B cell (primary cell): ENCODE data around the gene FOXE3. TPM values are rescaled to one million over a fixed set of nuclear protein-coding genes. Genes with fewer than 3 reads are reported as not detected.

ENCODE experiments used
- ATAC-seq: fragments of 200-7000 bp; cut with Tn5 transposase; one replicate; pipeline ENCODE4 v1.10.0; 2021; ENCODE audit warnings: low read depth, mild to moderate bottlenecking, moderate number of reproducible peaks, moderate library complexity
- CTCF ChIA-PET: fragments of 350-600 bp; sonication (Branson Sonifier 250); formaldehyde crosslinking; loops from one replicate; lab custom pipeline; 2021; ENCODE audit warnings: antibody characterized with exemption, inconsistent platforms; lab: Charles Lee
- POLR2A ChIA-PET: fragments of 350-600 bp; sonication (Branson Sonifier 250); formaldehyde crosslinking; loops from one replicate; lab custom pipeline; 2021; ENCODE audit warnings: antibody characterized with exemption; lab: Charles Lee
- DNase-seq: peaks from one replicate; pipeline ENCODE4 v3.0.0; 2013
- H2AFZ ChIP-seq: 2 replicates; pipeline ENCODE4 v1.6.1; 2012; ENCODE audit warnings: mild to moderate bottlenecking, low read depth, low read length; ENCODE audit not compliant: insufficient read depth, poor library complexity, severe bottlenecking
- H3K27ac ChIP-seq, 2 donors: 1 replicate in 1 of 2; 2 replicates in 1 of 2; pipeline ENCODE4 v1.5.1; 2012 to 2013; ENCODE audit warnings: low read length in 2 of 2, mild to moderate bottlenecking in 2 of 2, moderate library complexity in 1 of 2
- H3K27me3 ChIP-seq, 4 experiments: fragments of 200-600 bp in 1 of 4; sonication (generic) in 1 of 4; replicated peaks in 1 of 4; 1 replicate in 2 of 4; 2 replicates in 2 of 4; pipeline versions ENCODE4 v1.6.1 to v1.7.0; 2013 to 2016; ENCODE audit warnings: low read length in 3 of 4, mild to moderate bottlenecking in 2 of 4, mixed read lengths in 1 of 4, moderate library complexity in 1 of 4; ENCODE audit not compliant: insufficient read depth in 4 of 4, control insufficient read depth in 3 of 4; ENCODE audit errors: control extremely low read depth in 1 of 4
- H3K36me3 ChIP-seq, 2 experiments: replicated peaks in 1 of 2; 1 replicate in 1 of 2; 2 replicates in 1 of 2; pipeline versions ENCODE4 v1.6.1 to v1.7.1; 2013; ENCODE audit warnings: low read length in 1 of 2; ENCODE audit not compliant: insufficient read depth in 2 of 2, control insufficient read depth in 1 of 2; ENCODE audit errors: control extremely low read depth in 1 of 2, extremely low read depth in 1 of 2
- H3K4me1 ChIP-seq, 2 donors: fragments of 200-600 bp in 1 of 2; sonication (generic) in 1 of 2; 1 replicate in 1 of 2; 2 replicates in 1 of 2; pipeline versions ENCODE4 v1.5.1 to v1.6.1; 2013 to 2017; ENCODE audit warnings: low read length in 2 of 2; ENCODE audit not compliant: control insufficient read depth in 2 of 2, insufficient read depth in 2 of 2
- H3K4me2 ChIP-seq: replicated peaks from 2 replicates; pipeline ENCODE3; 2012; ENCODE audit warnings: mild to moderate bottlenecking, low read depth, low read length; ENCODE audit not compliant: poor library complexity, severe bottlenecking
- H3K4me3 ChIP-seq, 5 experiments: fragments of 200-600 bp in 1 of 5; sonication (generic) in 1 of 5; 1 replicate in 3 of 5; 2 replicates in 2 of 5; pipeline versions ENCODE4 v1.5.1 to v1.7.0; 2011 to 2016; ENCODE audit warnings: low read length in 4 of 5, mild to moderate bottlenecking in 4 of 5, low read depth in 2 of 5, control low read depth in 1 of 5, moderate library complexity in 1 of 5; ENCODE audit not compliant: insufficient read depth in 1 of 5; ENCODE audit errors: control extremely low read depth in 1 of 5, extremely low read depth in 1 of 5
- H3K79me2 ChIP-seq: fragments of 200-600 bp; sonication (generic); one replicate; pipeline ENCODE4 v1.6.0; 2016; ENCODE audit warnings: low read length; ENCODE audit not compliant: control insufficient read depth, insufficient read depth
- H3K9ac ChIP-seq: fragments of 200-600 bp; sonication (generic); 2 replicates; pipeline ENCODE4 v1.6.1; 2017; ENCODE audit warnings: mild to moderate bottlenecking, low read length, moderate library complexity
- H3K9me3 ChIP-seq, 3 donors: one replicate each; pipeline versions ENCODE4 v1.6.1 to v1.7.1; 2013; ENCODE audit warnings: low read length in 2 of 3; ENCODE audit not compliant: control insufficient read depth in 2 of 3, insufficient read depth in 1 of 3; ENCODE audit errors: control extremely low read depth in 1 of 3
- H4K20me1 ChIP-seq: 2 replicates; pipeline ENCODE4 v1.6.0; 2012; ENCODE audit warnings: mild to moderate bottlenecking, low read length; ENCODE audit not compliant: insufficient read depth, control insufficient read depth, poor library complexity, severe bottlenecking
- H3K27ac Mint-ChIP-seq: one replicate; pipeline ENCODE4 v1.8.0; 2021; ENCODE audit warnings: mixed read lengths
- H3K27me3 Mint-ChIP-seq: one replicate; pipeline ENCODE4 v1.8.0; 2021; ENCODE audit warnings: mixed read lengths
- H3K4me1 Mint-ChIP-seq: one replicate; pipeline ENCODE4 v1.8.0; 2021; ENCODE audit warnings: mixed read lengths
- H3K4me3 Mint-ChIP-seq: one replicate; pipeline ENCODE4 v1.8.0; 2021; ENCODE audit warnings: mixed read lengths
- H3K9me3 Mint-ChIP-seq: one replicate; pipeline ENCODE4 v1.8.0; 2022; ENCODE audit warnings: mixed read lengths; ENCODE audit not compliant: insufficient read depth
- CTCF ChIP-seq: fragments of 200-600 bp; IDR thresholded peaks from one replicate; pipeline ENCODE4 v1.8.0; 2022; ENCODE audit warnings: antibody characterized with exemption, mild to moderate bottlenecking
- EZH2 ChIP-seq: IDR thresholded peaks from 2 replicates; pipeline ENCODE4 v1.6.1; 2012; ENCODE audit warnings: borderline replicate concordance, low read depth, mild to moderate bottlenecking, moderate library complexity, low read length; ENCODE audit not compliant: insufficient read depth, poor library complexity, severe bottlenecking
- WGBS: methylation state at CpG from one replicate; pipeline ENCODE4 v1.1.5; 2013; ENCODE audit warnings: missing lambda C conversion rate; ENCODE audit not compliant: insufficient coverage; 5-methylcytosine and 5-hydroxymethylcytosine counted together
- intact Hi-C: fragments of 100-400 bp; cut with micrococcal nuclease; formaldehyde crosslinking; loops from one replicate; pipeline ENCODE4 v1.10.0; 2022
- polyA plus RNA-seq: library from polyadenylated mRNA; depleted of rRNA; stranded (reverse); fragments of >200 nt; gene quantifications from 2 replicates; pipeline ENCODE4 v1.2.3, GENCODE V29; 2012
- total RNA-seq, 2 donors: library from RNA; stranded (reverse); fragments of 120-200 nt in 1 of 2; gene quantifications; 1 replicate in 1 of 2; 2 replicates in 1 of 2; pipeline versions ENCODE4 v1.2.3 to v1.2.4, GENCODE V29; 2013 to 2022

FOXE3 gene
- total and polyA plus RNA-seq, 2 donors (not counting 1 experiment from before 2014, with no cell fraction given) = not detected

GRCh38 chr1:47423872-47424271 lies 7.8 kb downstream of the FOXE3 start:
- H3K79me2 ChIP-seq = no peaks in the 10 kb centered on the region
- intact Hi-C loops = no loop called here
- Mint-ChIP-seq H3K27ac (no peak overlapping the region), H3K9me3 (no peaks in the 10 kb centered on the region), H3K27me3 (peaks cover 46% of the 10 kb centered on the region), H3K4me3 (no peak overlapping the region), H3K4me1 (no peaks in the 10 kb centered on the region)
- ATAC-seq (no peak), DNase-seq (no peak)
- POLR2A ChIA-PET = no interaction called here
- CTCF ChIA-PET = interaction anchor here (0.9 to 2.8 kb wide), 5 partner anchors 12 to 287 kb away, joined by 3 to 15 read pairs (median 3); no protein-coding TSS in a partner anchor
- no peak overlapping the region for H2AFZ ChIP-seq
- no peaks in the 10 kb centered on the region for H4K20me1 ChIP-seq
- no CpG with 5 or more reads among the region's 2 CpGs for WGBS
- no peaks in the 10 kb centered on the region for H3K36me3 ChIP-seq
- H3K27ac ChIP-seq = no peak overlapping the region
- H3K4me2 ChIP-seq = no peak overlapping the region
- TF ChIP-seq CTCF = no peak
- no peak for TF ChIP-seq EZH2
- no peak overlapping the region for H3K9ac ChIP-seq
- peaks cover 0 to 3% of the 10 kb centered on the region in 2 donors for H3K4me1 ChIP-seq
- H3K27me3 ChIP-seq = peaks cover 0 to 28% (median 9%) of the 10 kb centered on the region in 4 experiments
- no peaks in the 10 kb centered on the region for H3K9me3 ChIP-seq
- no peak overlapping the region for H3K4me3 ChIP-seq

- peak; percentile 54 for TF ChIP-seq CTCF
- TF ChIP-seq EZH2 = no peak
- no peak overlapping the region for H3K27ac Mint-ChIP-seq
- Histone ChIP-seq H3K4me1 (peaks cover 0 to 3% of the 10 kb centered on the region in 2 donors), H3K79me2 (no peaks in the 10 kb centered on the region), H4K20me1 (no peaks in the 10 kb centered on the region), H3K36me3 (no peaks in the 10 kb centered on the region), H3K4me3 (no peak overlapping the region), H3K27ac (no peak overlapping the region), H2AFZ (no peak overlapping the region), H3K9me3 (no peaks in the 10 kb centered on the region), H3K4me2 (no peak overlapping the region), H3K9ac (no peak overlapping the region), H3K27me3 (peaks cover 0 to 23% (median 9%) of the 10 kb centered on the region in 4 experiments)
- H3K4me1 Mint-ChIP-seq = no peaks in the 10 kb centered on the region
- no peak overlapping the region for H3K4me3 Mint-ChIP-seq
- intact Hi-C loops = no loop called here
- DNase-seq (no peak), ATAC-seq (no peak)
- ChIA-PET POLR2A (no interaction called here), CTCF (interaction anchor here (1.1 to 2.8 kb wide), 3 partner anchors 11 to 232 kb away, joined by 5 to 15 read pairs (median 5); partner anchors contain the start of gene FOXD2)
- no peaks in the 10 kb centered on the region for H3K9me3 Mint-ChIP-seq
- H3K27me3 Mint-ChIP-seq = peaks cover 45% of the 10 kb centered on the region
- WGBS = 12% methylated on average over 4 of the region's 6 CpGs
These were observed 8.4 kb downstream of the FOXE3 start for GRCh38 chr1:47424336-47424982.
